ENCODE measurements around the gene FER.

FER gene

DNA sequence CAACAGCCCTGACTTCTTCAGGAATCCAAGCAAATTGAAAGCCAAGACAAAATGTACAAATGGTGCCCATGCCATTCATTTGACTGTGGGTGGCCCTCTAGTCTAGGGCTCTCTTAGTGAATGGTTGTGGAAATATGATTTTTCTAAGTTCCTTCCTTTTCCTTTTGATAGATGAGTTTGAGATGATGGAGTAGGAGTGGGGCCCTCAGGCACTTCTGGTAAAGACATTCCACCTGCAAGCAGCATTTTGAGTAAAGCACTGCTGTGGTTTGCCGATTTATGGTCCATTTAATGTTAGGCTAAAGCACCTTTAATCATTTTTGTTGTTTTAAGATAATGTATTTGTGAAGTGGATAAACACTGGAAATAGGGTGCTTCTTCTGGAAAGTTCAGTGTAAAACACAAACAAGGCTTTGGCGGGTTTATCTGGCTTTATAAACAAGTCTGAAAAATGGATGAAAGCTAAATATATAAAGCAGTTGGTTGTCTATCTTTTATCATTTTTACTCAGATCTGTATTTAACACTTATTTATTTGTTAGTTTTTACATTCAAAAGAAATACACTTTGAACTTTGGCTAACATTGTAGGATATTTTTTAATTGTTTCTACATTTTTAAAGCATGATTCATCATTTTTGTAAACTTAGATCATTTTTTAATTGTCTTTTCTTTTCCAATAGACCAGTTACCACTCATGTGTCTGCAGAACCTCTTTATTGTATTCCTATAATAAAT lies 448.6 kb downstream of the FER start:
- no peak for DNase-seq

DNA sequence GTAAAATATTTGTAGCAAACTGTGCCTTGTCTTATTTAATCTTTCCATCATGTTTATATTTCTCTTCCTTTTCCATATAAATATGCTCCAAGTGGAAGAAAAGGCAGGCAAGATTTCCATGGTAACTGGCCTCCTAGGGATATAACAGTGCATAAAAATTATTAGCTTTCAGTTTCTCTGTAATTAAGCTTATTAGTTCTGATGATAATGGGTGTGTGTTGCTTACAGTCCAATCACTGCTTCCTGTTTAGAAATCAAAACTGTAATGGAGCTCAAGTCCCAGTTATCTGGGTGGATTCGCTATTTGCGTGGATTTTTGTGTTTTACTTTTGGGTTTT lies 449.1 kb downstream of the FER start:
- DNase-seq: no peak

DNA sequence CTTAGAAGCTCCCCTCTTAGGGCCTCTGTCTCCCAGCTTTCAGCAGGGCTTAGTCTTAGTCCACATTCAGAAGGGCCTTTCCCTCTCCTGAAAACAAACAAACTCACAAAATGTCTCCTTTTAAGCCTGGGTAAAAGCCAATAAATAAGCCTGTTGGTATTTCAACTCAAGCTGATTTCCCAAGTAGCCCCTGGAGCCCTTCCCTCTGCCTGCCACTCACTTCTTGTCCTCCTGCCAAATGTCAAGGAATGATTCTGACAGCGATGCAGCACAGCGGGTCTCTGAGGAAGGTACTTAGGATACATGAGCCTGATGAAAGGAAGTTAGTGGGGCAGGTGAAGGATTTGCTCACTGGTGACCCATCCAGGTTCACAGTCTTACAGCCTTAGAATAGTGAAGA lies 451.6 kb downstream of the FER start:
- no peak for DNase-seq

DNA sequence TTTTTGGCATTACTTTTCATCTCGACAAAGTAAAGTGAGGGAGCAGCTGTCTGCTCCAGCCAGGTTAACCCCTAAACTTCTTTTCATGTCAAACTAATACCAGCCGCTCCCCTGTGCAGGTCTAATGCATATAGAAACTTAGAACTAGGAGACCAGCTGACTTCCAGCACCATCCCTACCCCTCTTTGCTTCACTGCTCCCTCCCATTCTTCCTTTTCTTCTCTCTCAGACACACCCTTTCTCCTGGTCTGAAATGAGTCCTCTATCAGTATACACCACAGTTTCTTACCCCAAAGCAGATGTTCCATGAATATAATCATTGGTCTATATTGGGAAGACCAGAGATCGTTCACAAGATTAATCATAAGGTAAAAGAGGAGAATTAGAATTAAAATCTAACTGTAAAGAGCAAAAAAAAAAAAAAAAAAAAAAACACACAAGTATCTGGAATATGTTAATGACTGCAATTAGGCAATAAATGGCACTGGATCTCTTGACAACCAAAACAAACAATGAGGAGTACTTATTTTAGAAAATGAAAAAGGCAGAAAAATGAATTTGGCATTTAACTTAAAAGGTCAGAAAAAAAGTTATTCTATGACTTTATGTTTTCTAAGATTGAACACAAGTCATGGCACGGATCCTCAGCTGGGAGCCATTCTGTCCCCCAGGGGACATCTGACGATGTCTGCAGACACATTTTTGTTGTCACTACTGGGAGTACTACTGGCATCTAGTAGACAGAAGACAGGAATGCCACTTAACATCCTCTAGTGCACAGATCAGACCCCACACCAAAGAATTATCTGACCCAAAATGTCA lies 452.3 kb downstream of the FER start:
- no peak for DNase-seq

DNA sequence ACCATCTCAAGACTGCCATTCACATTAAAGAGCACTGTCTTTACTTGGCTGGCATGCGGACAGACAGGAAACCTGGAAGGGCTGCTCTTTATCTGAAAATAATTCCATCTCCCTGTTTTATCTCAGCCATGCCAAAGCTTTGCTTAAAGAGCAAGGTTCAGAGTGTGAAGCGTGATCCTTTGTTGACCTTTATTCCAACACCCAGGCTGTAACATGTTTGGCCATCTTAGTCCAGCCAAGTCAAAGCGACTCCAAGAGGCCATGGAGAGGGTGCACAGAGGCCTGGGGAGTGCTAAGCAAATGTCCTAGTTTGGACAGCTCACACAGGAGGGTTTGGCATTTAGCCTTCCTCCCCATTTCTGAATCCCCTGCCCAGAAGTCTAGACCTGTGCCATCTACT lies 467.3 kb downstream of the FER start:
- no peak for DNase-seq

DNA sequence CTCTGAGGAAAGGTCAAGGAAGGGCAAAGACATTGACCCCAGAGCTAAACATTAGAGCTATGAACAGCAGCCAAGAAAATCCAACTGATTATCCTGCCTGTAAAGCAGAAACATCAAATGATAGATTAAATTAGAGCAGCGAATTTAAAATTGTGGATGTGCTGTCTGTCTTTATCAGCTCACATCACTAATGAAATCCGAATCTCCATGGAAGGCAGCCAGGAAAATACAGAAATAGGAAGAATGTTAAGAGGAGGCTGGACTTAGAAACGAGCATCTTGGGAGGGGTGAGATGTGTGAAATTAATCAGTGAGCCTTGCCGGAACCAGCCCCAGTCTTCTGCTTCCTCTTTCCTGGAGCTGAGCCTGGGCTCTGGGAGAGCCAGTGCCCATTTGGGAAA lies 471.1 kb downstream of the FER start:
- DNase-seq: no peak

DNA sequence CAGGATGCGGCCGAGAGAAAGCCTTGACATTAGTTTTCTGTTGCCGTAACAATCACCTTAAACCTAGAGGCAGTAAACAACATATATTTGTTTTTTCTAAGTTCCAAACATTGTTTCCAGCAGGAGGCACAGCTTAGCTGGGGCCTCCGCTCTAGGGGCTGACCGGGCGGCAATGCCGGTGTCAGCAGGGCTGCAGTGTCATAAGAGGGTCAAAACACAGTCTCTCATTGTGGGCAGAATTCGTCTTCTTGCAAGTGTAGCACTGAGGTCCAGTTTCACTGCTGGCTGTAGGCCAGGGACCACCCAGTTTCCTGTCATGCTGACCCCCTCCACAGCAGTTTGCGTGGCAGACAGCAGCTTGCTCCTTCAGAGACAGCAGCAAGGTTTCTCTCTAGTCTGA lies 475.8 kb downstream of the FER start:
- no peak for DNase-seq

DNA sequence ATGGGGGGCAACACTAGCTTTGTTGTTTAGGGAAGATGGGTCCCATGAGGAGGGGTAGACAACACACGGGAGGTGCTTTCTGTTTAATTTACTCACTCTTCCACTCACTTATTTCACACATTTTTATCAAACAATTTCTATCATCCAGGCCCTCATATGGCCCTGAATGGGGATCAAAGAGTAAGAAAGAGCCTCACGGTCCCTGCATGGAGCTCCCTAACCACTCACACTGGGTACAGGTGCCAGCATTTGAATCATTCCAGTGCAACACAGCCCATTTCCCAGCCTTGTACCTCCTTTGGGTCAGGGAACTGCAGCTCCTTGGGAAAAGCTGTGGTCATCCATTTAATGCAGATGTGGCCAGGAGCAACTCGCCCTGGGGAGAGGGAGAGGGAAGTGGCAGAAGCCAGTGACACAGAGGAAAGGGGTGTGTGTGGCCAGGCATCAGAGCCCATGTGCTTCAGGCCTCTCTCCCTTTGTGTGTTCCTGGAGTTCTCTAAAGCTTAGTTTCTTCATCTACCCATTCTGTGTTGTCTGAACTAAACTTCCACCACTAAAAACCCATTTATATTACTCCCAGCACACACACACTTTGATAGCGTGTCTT lies 476.7 kb downstream of the FER start:
- DNase-seq: no peak

DNA sequence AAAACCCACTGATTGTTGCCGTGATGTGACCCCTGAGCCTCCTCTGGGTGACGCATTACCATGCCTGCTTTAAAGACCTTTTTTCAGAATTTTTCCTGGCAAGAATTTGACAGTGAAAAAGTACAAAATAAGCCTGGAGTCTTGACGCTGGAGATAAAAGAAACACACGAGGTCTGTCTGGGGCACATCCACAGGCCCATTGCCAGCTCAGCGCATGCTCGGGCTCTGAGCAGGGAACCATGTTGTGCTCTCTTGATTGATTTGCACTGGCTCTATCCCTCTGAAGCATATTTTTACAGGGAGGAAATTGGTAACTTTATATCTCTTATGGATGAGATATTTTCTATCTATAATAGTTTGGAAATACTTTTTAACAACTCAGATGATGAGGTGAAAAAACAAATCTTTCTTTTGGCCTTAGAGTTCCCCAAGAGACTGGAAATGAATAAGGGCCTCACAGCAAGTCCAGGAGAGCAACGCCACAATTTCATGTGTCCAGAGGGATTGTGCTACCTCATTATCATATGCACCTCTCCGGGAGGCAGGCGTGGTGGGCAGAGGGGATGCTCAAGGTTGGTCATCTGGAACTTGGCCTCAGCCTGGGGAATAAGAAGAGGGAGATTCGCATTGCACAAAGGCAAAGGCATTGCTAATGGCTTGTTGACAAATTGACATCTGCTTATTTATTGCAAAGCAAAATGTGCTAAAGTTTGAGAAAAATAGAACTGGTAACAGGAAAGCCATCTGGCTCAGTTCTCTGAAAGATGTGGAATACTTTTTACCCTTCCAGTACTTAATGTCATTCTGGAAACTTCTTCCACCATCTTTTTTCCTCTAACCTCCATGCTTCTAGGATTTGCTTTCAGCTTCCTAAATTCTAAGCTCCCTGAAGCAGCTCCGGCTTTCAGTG lies 478.3 kb downstream of the FER start:
- no peak for DNase-seq

DNA sequence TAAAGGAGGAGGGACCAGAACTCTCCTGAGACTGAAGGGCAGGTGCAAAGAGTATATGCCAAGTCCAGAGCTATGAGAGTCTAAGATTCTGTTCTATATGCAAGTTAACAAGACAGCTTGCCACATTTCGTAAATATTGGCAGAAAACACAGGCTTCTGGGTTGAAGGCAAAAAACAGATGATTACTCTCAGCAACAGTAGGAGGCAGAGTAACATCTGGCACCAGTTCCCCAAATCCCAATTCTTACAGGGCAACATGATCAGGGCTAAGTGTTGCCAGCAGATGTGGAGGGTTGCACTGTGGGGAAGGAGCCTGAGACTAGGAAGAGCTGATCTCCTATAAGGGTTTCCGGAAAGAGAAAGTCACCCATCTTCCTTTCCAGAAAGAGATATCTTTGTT lies 482.7 kb downstream of the FER start:
- no peak for DNase-seq

DNA sequence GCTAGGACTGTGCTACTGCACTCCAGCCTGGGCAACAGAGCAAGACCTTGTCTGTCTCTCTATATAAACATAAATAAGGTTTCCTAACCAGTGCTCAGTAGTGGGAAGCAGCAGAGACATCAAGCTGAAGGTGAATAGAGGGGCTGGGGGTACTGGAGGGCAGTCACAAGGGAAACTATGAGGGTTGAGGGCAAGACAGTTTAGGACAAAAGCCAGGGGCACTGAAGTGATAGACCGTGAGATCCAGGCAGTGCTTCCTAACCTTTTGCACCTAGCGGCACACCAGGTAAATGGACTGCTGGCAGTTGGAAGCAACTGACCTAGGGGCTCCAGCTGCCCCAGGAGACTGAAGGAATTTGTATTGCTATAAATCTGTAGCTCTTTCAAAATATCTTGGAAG lies 483.6 kb downstream of the FER start:
- no peak for DNase-seq

DNA sequence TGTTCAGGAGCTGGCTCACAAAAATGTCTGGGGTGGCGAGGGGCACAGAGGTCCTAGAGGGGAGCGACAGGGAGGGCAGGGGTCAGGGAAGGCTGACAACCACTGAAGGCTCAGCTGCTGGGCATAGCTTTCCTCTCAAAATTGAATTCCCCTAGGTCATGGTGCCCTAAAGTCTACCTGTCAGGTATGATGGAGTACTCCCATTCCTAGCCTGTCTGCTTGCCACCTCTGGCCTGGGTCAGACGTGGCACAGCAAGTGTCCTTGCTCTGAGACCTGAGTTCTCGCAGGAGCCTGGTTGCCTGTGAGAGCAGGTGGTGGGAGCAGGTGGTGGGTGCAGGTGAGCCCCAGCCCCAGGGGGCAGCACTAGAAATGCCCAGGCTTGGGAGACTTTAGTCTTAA lies 486.7 kb downstream of the FER start:
- no peak for DNase-seq

DNA sequence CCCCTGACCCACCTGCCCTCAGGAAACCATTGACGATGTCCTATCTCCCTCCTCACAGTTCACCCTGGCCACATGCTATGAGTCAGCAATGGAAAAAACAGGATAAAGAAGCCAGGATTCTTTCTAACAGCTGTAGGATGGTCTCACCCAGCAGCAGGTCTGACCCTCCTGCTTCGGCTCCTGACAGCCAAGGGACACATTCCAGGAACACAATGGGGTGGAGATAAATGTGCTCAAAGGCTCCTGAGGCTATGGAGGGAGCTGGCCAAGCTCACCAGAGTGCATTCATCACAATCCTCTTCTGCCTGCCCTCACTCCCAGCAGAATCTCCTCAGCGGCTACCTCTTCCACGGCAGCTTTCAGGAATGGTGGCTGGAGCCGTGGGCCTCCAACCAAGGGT lies 491.8 kb downstream of the FER start:
- no peak for DNase-seq

DNA sequence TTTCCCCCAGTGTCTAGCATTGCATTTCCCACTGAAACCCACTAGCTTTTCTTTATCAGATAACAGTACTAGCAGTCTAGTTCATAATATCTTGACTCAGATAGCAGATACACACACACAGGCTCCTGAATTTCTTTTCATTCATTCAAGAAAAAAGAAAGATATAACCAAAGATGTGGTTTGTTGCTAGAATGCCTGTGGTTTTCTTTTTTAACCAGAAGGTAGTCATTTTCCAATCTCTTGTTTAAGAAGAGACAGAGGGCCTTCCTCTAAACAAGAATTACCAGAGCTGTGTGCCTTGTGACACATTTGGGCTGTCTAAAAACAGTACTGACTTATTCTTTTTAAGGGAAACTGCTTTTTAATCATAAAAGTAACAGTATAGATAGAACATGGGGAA lies 494.8 kb downstream of the FER start:
- no peak for DNase-seq

DNA sequence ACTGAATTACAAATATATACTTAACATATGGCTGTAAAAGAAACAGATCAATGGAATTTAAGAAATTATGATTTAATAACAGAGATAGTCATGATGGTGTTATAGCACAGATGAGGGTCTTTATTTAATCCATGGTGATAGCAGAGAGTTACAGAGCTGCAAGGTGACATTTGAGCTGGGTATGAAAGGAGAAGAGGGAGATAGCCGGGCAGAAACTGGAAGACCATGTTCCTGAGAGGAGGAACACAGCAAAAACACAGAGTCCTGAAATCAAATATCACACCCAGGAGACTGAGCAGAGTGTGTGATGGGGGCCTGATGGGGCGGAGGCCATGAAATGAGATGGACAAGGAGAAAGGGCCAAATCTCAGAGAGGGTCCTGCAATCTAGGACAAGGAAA lies 498.7 kb downstream of the FER start:
- DNase-seq: no peak
